Psoas muscle (tissue), 8 donors: Measurements from ENCODE around the gene STYXL2. TPM values are rescaled to one million over a fixed set of nuclear protein-coding genes. Genes with fewer than 3 reads are reported as not detected.

Source experiments
- ATAC-seq, 4 donors: fragments of 200-7000 bp; cut with Tn5 transposase; one replicate each; pipeline ENCODE4 v1.9.1; 2020; ENCODE audit warnings: moderate library complexity in 3 of 4, mild to moderate bottlenecking in 2 of 4
- DNase-seq, 2 donors: peaks; one replicate each; pipeline ENCODE4 v3.0.0-alpha.2; 2020
- H3K27ac ChIP-seq: fragments of 200-600 bp; one replicate; pipeline ENCODE4 v1.8.0; 2022
- H3K27me3 ChIP-seq, 3 donors: fragments of 200-600 bp in 1 of 3; one replicate each; pipeline versions ENCODE4 v1.6.1 to v1.8.0; 2013 to 2022; ENCODE audit warnings: low read length in 2 of 3, mild to moderate bottlenecking in 2 of 3, moderate library complexity in 1 of 3; ENCODE audit not compliant: insufficient read depth in 3 of 3
- H3K36me3 ChIP-seq, 2 donors: fragments of 200-600 bp in 1 of 2; one replicate each; pipeline versions ENCODE4 v1.6.1 to v1.8.0; 2013 to 2022; ENCODE audit warnings: low read depth in 1 of 2, mild to moderate bottlenecking in 1 of 2, moderate library complexity in 1 of 2; ENCODE audit not compliant: insufficient read depth in 1 of 2
- H3K4me1 ChIP-seq: fragments of 200-600 bp; one replicate; pipeline ENCODE4 v1.8.0; 2022
- H3K4me3 ChIP-seq: fragments of 200-600 bp; one replicate; pipeline ENCODE4 v1.8.0; 2022; ENCODE audit warnings: mild to moderate bottlenecking
- H3K9me3 ChIP-seq: fragments of 200-600 bp; one replicate; pipeline ENCODE4 v1.8.0; 2022
- WGBS, 3 donors: extraction: QIAGEN DNeasy Blood & Tissue Kit; methylation state at CpG; one replicate each; pipeline versions ENCODE4 v1.1.6 to v1.1.7; 2013; 5-methylcytosine and 5-hydroxymethylcytosine counted together
- intact Hi-C, 2 donors: fragments of 100-400 bp; cut with DNase I; formaldehyde crosslinking; loops; one replicate each; pipeline versions ENCODE4 v1.11.0 to v1.14.2; 2022
- polyA plus RNA-seq, 3 donors: library from polyadenylated mRNA; stranded (reverse); fragments of 200-250 nt; gene quantifications; one replicate each; pipeline ENCODE4 v1.2.3, GENCODE V29; 2013
- total RNA-seq, 4 donors: library from RNA; stranded (reverse); fragmentation: NEBNext Ultra II Directional in 2 of 4; extraction: Animal tissue kit (Norgen Biotek cat#: 25700) in 2 of 4; gene quantifications; one replicate each; pipeline versions ENCODE4 v1.2.1 to v1.2.4, GENCODE V29; 2021 to 2023
- TF ChIP-seq, protein P1 (sequence below): fragments of 200-600 bp; IDR thresholded peaks from one replicate; pipeline ENCODE4 v1.8.0; 2022; ENCODE audit warnings: antibody characterized with exemption
- donor health status: healthy with polysubstance abuse.
- donor health status: DM: no; HTN: no; CAD: no; lungs with moderate emphysema.
- donor health status: Bipolar disorder and iron deficiency.
- donor health status: healthy.
- donor health status: DM: yes; HTN: yes; CAD: no.
- donor health status: DM: no; HTN: no; CAD: no.
- donor health status: DM: no; HTN: no; CAD: no.
- donor health status: DM: yes; HTN: yes; CAD: no.

The STYXL2 gene
- total and polyA plus RNA-seq, 7 donors = 15.2 to 205 (median 134) TPM

- Histone ChIP-seq H3K4me1 (peaks cover 6% of the 10 kb centered on the region), H3K9me3 (no peaks in the 10 kb centered on the region), H3K36me3 (no peaks in the 10 kb centered on the region), H3K27me3 (no peaks in the 10 kb centered on the region), H3K4me3 (no peak overlapping the region), H3K27ac (no peak overlapping the region)
- intact Hi-C loops = loop anchor here (5.0 kb wide), 3 partner anchors 78 to 178 kb away; partner anchors contain the start of genes ILDR2 (in 1 of the 2) and TADA1 (in 1 of the 2)
- WGBS, 3 donors = 60 to 67% (median 65%) methylated on average over 14 of the region's 14 CpGs
- TF ChIP-seq, protein P1, sequence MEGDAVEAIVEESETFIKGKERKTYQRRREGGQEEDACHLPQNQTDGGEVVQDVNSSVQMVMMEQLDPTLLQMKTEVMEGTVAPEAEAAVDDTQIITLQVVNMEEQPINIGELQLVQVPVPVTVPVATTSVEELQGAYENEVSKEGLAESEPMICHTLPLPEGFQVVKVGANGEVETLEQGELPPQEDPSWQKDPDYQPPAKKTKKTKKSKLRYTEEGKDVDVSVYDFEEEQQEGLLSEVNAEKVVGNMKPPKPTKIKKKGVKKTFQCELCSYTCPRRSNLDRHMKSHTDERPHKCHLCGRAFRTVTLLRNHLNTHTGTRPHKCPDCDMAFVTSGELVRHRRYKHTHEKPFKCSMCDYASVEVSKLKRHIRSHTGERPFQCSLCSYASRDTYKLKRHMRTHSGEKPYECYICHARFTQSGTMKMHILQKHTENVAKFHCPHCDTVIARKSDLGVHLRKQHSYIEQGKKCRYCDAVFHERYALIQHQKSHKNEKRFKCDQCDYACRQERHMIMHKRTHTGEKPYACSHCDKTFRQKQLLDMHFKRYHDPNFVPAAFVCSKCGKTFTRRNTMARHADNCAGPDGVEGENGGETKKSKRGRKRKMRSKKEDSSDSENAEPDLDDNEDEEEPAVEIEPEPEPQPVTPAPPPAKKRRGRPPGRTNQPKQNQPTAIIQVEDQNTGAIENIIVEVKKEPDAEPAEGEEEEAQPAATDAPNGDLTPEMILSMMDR = no peak
- no peak for ATAC-seq
- DNase-seq = no peak
Observed at GRCh38 chr1:167054946-167055630, 38.8 kb upstream of the STYXL2 start.

GRCh38 chr1:167056529-167057231 is 37.2 kb upstream of the STYXL2 start:
- 57 to 71% (median 63%) methylated on average over 10 of the region's 10 CpGs for WGBS, 3 donors
- Histone ChIP-seq H3K27me3 (no peaks in the 10 kb centered on the region), H3K4me1 (peaks cover 6% of the 10 kb centered on the region), H3K27ac (no peak overlapping the region), H3K4me3 (no peak overlapping the region), H3K36me3 (no peaks in the 10 kb centered on the region), H3K9me3 (no peaks in the 10 kb centered on the region)
- TF ChIP-seq, protein P1 = no peak
- intact Hi-C loops = loop anchor here (5.0 kb wide), 2 partner anchors 169 to 179 kb away; partner anchors contain the start of gene TADA1 (in 1 of the 2)
- ATAC-seq = no peak
- no peak for DNase-seq

DNA sequence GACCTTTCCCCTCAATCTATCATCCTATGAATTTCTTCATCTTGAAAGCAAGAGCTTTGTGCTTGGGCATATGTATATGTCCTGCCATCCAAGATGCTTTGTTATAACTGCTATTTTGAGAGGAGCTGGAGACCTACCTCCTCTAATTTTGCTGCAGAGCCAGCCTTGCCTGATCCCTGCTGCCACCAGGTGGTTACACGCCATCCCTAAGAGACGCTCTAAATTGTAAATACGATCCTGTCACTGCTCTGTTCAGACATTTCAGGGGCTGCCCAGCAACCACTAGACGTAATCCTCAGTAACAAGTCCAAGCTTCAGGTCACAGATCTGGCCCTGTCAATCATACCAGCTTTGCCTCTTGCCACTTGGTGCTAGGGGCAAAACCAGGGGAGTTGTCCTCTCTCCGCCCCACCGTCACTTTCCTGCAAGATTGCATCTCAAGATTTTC is 36.6 kb upstream of the STYXL2 start:
- WGBS, 3 donors = 30 to 39% (median 31%) methylated on average over 6 of the region's 6 CpGs
- Histone ChIP-seq H3K27ac (no peak overlapping the region), H3K27me3 (no peaks in the 10 kb centered on the region), H3K4me1 (peaks cover 6% of the 10 kb centered on the region), H3K9me3 (no peaks in the 10 kb centered on the region), H3K4me3 (no peak overlapping the region), H3K36me3 (no peaks in the 10 kb centered on the region)
- DNase-seq = no peak
- ATAC-seq = peak; percentile 54 to 75 (median 68)
- TF ChIP-seq, protein P1 = peak; percentile 41
- intact Hi-C loops = loop anchor here (5.0 kb wide), 2 partner anchors 170 to 180 kb away; partner anchors contain the start of gene TADA1 (in 1 of the 2)

DNA sequence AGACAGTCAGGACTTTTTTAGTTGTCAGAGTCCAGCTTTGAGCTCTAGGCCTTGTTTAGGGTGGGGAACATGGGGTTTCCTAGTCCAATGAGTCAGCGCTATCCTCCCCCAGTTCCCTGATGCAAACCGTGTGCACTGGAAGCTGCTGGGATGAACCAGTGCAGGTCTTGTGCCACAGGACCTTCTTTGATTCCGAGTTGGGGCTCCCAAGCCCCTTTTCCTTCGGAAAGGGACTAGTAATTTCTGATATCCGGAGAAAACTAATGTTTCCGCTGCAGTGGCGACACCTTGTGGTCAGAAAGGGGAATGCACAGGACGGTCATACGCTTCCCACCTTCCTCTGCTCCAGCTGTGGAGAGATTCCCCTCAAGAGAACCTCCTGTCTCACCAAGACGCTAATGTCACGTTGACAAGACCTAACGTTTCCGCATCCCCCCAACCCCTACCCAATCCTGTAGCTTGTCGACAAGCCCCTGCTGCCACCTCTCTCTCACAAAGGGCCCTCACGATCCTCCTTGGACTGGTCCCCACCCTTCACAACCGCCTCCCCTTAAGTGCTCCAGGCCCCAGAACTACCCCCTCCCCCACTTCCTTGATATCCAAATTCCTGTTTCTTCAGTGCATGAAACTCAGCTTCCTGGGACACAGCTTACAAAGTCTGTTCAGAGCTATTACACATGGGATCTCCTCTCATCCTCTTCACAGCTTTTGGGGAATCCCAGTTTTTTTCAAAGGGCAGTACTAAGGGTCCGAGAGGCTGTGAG is 34.6 kb upstream of the STYXL2 start:
- H3K9me3 ChIP-seq = no peaks in the 10 kb centered on the region
- no peaks in the 10 kb centered on the region for H3K36me3 ChIP-seq
- peak overlapping the region; percentile 21 for H3K27ac ChIP-seq
- 18 to 21% (median 19%) methylated on average over 17 of the region's 17 CpGs for WGBS, 3 donors
- intact Hi-C loops = loop anchor here (1.0 to 5.0 kb wide), 4 partner anchors 148 to 182 kb away; partner anchors contain the start of gene TADA1 (in 1 of the 2)
- TF ChIP-seq, protein P1 = peak; percentile 98
- H3K27me3 ChIP-seq = no peaks in the 10 kb centered on the region
- H3K4me1 ChIP-seq = peaks cover 6% of the 10 kb centered on the region
- peak overlapping the region; percentile 29 for H3K4me3 ChIP-seq
- ATAC-seq (peak; percentile 65 to 86 (median 76)), DNase-seq (peak; percentile 69 to 80)
